ENCODE results near the gene RPH3AL. TPM values are rescaled to one million over a fixed set of nuclear protein-coding genes. Genes with fewer than 3 reads are reported as not detected.

The RPH3AL gene
- total and polyA plus RNA-seq, 2 of the 8 experiments (the other 6 are each of a cell fraction or from before 2014, with no cell fraction given), result 5.6 to 5.8 TPM

DNA sequence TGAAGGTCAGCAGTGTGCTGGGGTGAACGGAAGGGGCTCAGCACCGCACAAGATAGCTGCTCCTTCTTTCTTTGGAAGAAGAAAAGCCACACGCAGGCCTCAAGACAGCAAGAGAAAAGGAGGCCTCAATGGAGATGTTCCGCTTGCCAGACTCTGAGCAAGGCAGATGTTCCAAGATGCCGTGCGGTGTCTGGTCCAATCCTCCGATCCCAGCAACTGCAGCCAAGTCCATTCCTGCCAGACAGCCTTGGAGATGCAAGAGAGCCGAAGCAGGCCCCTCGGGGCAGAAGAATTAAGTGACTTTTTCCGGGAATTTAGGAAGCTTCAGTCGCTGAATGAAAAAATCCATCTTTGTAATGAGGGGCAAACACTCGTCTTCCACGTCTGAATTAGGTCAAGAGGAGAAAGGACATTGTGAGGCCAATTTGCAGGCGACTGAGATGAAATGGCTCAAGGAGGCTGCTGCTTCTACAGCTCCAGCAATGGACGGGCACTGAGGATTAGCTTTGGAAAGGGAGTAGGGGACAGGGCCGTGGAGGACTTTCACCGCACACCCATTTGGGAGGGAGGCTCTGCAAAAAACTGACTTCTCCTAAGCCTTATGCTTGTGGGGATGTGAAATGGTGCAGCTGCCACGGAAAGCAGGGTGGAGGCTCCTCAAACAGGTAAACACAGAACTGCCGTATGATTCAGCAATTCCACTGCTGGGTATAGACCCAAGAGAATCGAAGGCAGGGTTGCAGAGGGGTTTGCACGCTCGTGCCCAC lies 44.7 kb downstream of the RPH3AL start (continued):
- TF ChIP-seq SIN3A (conservative IDR thresholded peaks at IDR 0.05 in 1 of 2, IDR thresholded peaks at IDR 0.05 in 1 of 2; ENCODE audit: low read depth in 1 of 2, low read length in 2 of 2), result no peak
- no peak for TF ChIP-seq KDM5A (IDR thresholded peaks at IDR 0.05; ENCODE audit: low read length)
- no peak for TF ChIP-seq RBBP5 (IDR thresholded peaks at IDR 0.05; ENCODE audit: borderline replicate concordance, low read depth, low read length)

Data from H1 (cell line).